HCT116 (cell line): Measurements from ENCODE around the gene TENM3. TPM values are rescaled to one million over a fixed set of nuclear protein-coding genes. Genes with fewer than 3 reads are reported as not detected.

ENCODE experiments used
- ATAC-seq: fragments of 200-7000 bp; cut with Tn5 transposase; 2 replicates; pipeline ENCODE4 v1.9.1; 2020; ENCODE audit warnings: mild to moderate bottlenecking, moderate library complexity
- BruUV-seq: library from RNA; stranded (reverse); fragments of 400-500 nt; replicated peaks from 2 replicates; lab custom pipeline; 2021; lab: Mats Ljungman, UMichigan
- CTCF ChIA-PET: fragments of 300-600 bp; sonication (Branson Sonifier 250); formaldehyde crosslinking; loops from one replicate; lab custom pipeline; 2021; ENCODE audit warnings: antibody characterized with exemption; lab: Charles Lee
- POLR2A ChIA-PET: fragments of 300-600, 350-600 bp; sonication (Branson Sonifier 250); formaldehyde crosslinking; loops from one replicate; lab custom pipeline; 2021; ENCODE audit warnings: antibody characterized with exemption; lab: Charles Lee
- RAD21 ChIA-PET, 2 experiments: fragments of 300-600 bp; sonication (Branson Sonifier 250); formaldehyde crosslinking; loops; one replicate each; lab custom pipeline; 2023; ENCODE audit warnings: low total read pairs in 2 of 2; ENCODE audit not compliant: uncharacterized antibody in 2 of 2, unreplicated experiment in 2 of 2, low non-redundant PET in 1 of 2; lab: Charles Lee
- DNase-seq: peaks from one replicate; pipeline ENCODE4 v3.0.0-alpha.2; 2010; ENCODE audit warnings: low read depth, low spot score
- H2AFZ ChIP-seq: fragments of 200-600 bp; shearing (Covaris generic), sonication (generic); 2 replicates; pipeline ENCODE4 v1.6.1; 2017; ENCODE audit warnings: low read depth, mixed run types, mixed read lengths, antibody characterized with exemption, low read length; ENCODE audit not compliant: poor library complexity, severe bottlenecking
- H3K27ac ChIP-seq: 2 replicates; pipeline ENCODE4 v1.5.1; 2012; ENCODE audit warnings: low read depth, low read length
- H3K27me3 ChIP-seq: fragments of 200-600 bp; sonication (generic); 2 replicates; pipeline ENCODE4 v1.6.1; 2016; ENCODE audit warnings: mixed run types, low read length, mixed read lengths; ENCODE audit not compliant: insufficient read depth
- H3K36me3 ChIP-seq, 2 experiments: fragments of 200-500 bp in 1 of 2; fragments of 200-600 bp in 1 of 2; sonication (Bioruptor generic) in 1 of 2; sonication (generic) in 1 of 2; 2 replicates each; pipeline versions ENCODE4 v1.5.1 to v1.6.1; 2014 to 2016; ENCODE audit warnings: low read length in 2 of 2, inconsistent platforms in 1 of 2, mixed read lengths in 1 of 2, mixed run types in 1 of 2; ENCODE audit not compliant: insufficient read depth in 2 of 2, control insufficient read depth in 1 of 2
- H3K4me1 ChIP-seq, 2 experiments: fragments of 200-600 bp in 1 of 2; sonication (generic) in 1 of 2; 2 replicates each; pipeline versions ENCODE4 v1.5.1 to v1.6.1; 2012 to 2017; ENCODE audit warnings: low read length in 2 of 2, inconsistent platforms in 1 of 2, mild to moderate bottlenecking in 1 of 2, mixed read lengths in 1 of 2, mixed run types in 1 of 2, moderate library complexity in 1 of 2; ENCODE audit not compliant: insufficient read depth in 2 of 2, control insufficient read depth in 1 of 2
- H3K4me2 ChIP-seq: fragments of 200-600 bp; sonication (generic); 2 replicates; pipeline ENCODE4 v1.6.1; 2017; ENCODE audit warnings: mixed run types, low read length, mixed read lengths
- H3K4me3 ChIP-seq, 2 experiments: fragments of 200-600 bp in 1 of 2; sonication (generic) in 1 of 2; replicated peaks in 1 of 2; 2 replicates each; pipeline ENCODE4 v1.5.1; 2011 to 2016; ENCODE audit warnings: low read length in 2 of 2, control low read depth in 1 of 2, low read depth in 1 of 2, mild to moderate bottlenecking in 1 of 2, mixed read lengths in 1 of 2, mixed run types in 1 of 2
- H3K79me2 ChIP-seq: fragments of 200-600 bp; sonication (generic); 2 replicates; pipeline ENCODE4 v1.6.1; 2017; ENCODE audit warnings: mild to moderate bottlenecking, mixed run types, low read length, moderate library complexity, mixed read lengths; ENCODE audit not compliant: insufficient read depth
- H3K9ac ChIP-seq: fragments of 200-600 bp; sonication (generic); 2 replicates; pipeline ENCODE4 v1.6.1; 2016; ENCODE audit warnings: low read length, mixed read lengths
- H3K9me2 ChIP-seq: fragments of 200-600 bp; sonication (generic), shearing (Covaris generic); 2 replicates; pipeline ENCODE4 v1.6.1; 2017; ENCODE audit warnings: mixed run types, mild to moderate bottlenecking, moderate library complexity; ENCODE audit not compliant: insufficient read depth
- H3K9me3 ChIP-seq, 2 experiments: fragments of 200-500 bp in 1 of 2; fragments of 200-600 bp in 1 of 2; sonication (Bioruptor generic) in 1 of 2; sonication (generic) in 1 of 2; 2 replicates each; pipeline ENCODE4 v1.6.1; 2014 to 2017; ENCODE audit warnings: low read length in 2 of 2, mixed read lengths in 2 of 2, inconsistent platforms in 1 of 2, low read depth in 1 of 2, mild to moderate bottlenecking in 1 of 2, mixed run types in 1 of 2, moderate library complexity in 1 of 2; ENCODE audit not compliant: control insufficient read depth in 1 of 2, insufficient read depth in 1 of 2
- H4K20me1 ChIP-seq: fragments of 200-600 bp; sonication (generic), shearing (Covaris generic); 2 replicates; pipeline ENCODE4 v1.6.1; 2017; ENCODE audit warnings: mixed run types, mild to moderate bottlenecking, moderate library complexity; ENCODE audit not compliant: insufficient read depth
- CEBPB ChIP-seq: IDR thresholded peaks from 2 replicates; pipeline ENCODE4 v1.6.1; 2012; ENCODE audit warnings: low read depth
- EZH2phosphoT487 ChIP-seq: fragments of 200-600 bp; IDR thresholded peaks from 2 replicates; pipeline ENCODE4 v1.6.1; 2018; ENCODE audit warnings: antibody characterized with exemption, borderline replicate concordance
- FOSL1 ChIP-seq: IDR thresholded peaks from 2 replicates; pipeline ENCODE4 v1.6.1; 2012; ENCODE audit warnings: low read depth
- POLR2AphosphoS5 ChIP-seq: IDR thresholded peaks from 2 replicates; pipeline ENCODE4 v1.6.1; 2011; ENCODE audit warnings: mild to moderate bottlenecking, low read depth, low read length, moderate library complexity
- SIN3A ChIP-seq: IDR thresholded peaks from 2 replicates; pipeline ENCODE4 v1.6.1; 2012; ENCODE audit warnings: low read depth
- SP1 ChIP-seq: IDR thresholded peaks from 2 replicates; pipeline ENCODE4 v1.6.1; 2012; ENCODE audit warnings: low read depth
- SRF ChIP-seq: IDR thresholded peaks from 2 replicates; pipeline ENCODE4 v1.6.1; 2012; ENCODE audit warnings: low read depth
- TCF7L2 ChIP-seq: IDR thresholded peaks from 2 replicates; pipeline ENCODE4 v1.7.0; 2011; ENCODE audit warnings: borderline replicate concordance, inconsistent platforms; ENCODE audit not compliant: insufficient read depth, insufficient read length; ENCODE audit errors: extremely low read depth
- YY1 ChIP-seq: IDR thresholded peaks from 2 replicates; pipeline ENCODE4 v1.6.1; 2011; ENCODE audit warnings: low read length, low read depth, moderate library complexity, mild to moderate bottlenecking; ENCODE audit not compliant: insufficient replicate concordance; ENCODE audit errors: extremely low read depth
- intact Hi-C: fragments of 100-400 bp; cut with micrococcal nuclease; formaldehyde crosslinking; loops from 2 replicates; pipeline ENCODE4 v1.10.0; 2022
- total RNA-seq: library from RNA; stranded (reverse); gene quantifications from one replicate; pipeline ENCODE4 v1.2.1, GENCODE V29; 2021; ENCODE audit not compliant: unreplicated experiment
- TF ChIP-seq, protein P1 (sequence below): IDR thresholded peaks from 2 replicates; pipeline ENCODE4 v1.6.1; 2012
- TF ChIP-seq, protein P2 (sequence below): IDR thresholded peaks from 2 replicates; pipeline ENCODE4 v1.6.1; 2011; ENCODE audit warnings: mild to moderate bottlenecking, low read length, moderate library complexity; ENCODE audit not compliant: insufficient replicate concordance; ENCODE audit errors: extremely low read depth

TENM3 gene
- total RNA-seq, 1 experiment from 2014 or later: 0.54 TPM

DNA sequence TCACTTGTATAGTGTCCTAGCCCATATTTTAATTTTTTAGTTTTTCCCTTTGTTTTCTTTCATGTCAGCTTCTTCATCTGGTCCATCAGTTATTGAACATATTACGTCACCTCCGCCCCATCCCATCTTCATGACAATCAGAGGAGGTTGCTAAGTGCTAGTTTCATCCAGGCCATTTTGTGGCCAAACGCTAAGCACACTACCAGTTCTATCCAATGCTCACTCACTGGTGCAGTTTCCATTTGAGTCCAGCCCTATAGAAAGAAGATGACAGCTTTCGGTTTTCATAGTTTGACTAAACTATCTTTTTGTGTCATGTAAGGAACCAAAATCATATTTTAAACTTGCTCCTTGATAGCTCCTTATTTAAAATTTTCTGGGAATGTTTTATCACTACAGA lies 304.2 kb downstream of the TENM3 start:
- TF ChIP-seq SP1: no peak
- TF ChIP-seq EZH2phosphoT487: no peak
- no peak for TF ChIP-seq SRF
- TF ChIP-seq FOSL1: no peak
- CTCF ChIA-PET: no interaction called here
- Histone ChIP-seq H3K9ac (no peak overlapping the region), H3K4me3 (no peak overlapping the region), H4K20me1 (no peaks in the 10 kb centered on the region), H3K4me2 (no peak overlapping the region), H3K9me3 (no peaks in the 10 kb centered on the region), H3K79me2 (no peaks in the 10 kb centered on the region), H3K27me3 (peaks cover 53% of the 10 kb centered on the region), H2AFZ (no peak overlapping the region), H3K9me2 (no peaks in the 10 kb centered on the region), H3K27ac (no peak overlapping the region), H3K36me3 (no peaks in the 10 kb centered on the region), H3K4me1 (no peaks in the 10 kb centered on the region)
- no TSS peak for BruUV-seq
- POLR2A ChIA-PET: no interaction called here
- RAD21 ChIA-PET: no interaction called here
- ATAC-seq (no peak), DNase-seq (no peak)
- intact Hi-C loops: no loop called here

DNA sequence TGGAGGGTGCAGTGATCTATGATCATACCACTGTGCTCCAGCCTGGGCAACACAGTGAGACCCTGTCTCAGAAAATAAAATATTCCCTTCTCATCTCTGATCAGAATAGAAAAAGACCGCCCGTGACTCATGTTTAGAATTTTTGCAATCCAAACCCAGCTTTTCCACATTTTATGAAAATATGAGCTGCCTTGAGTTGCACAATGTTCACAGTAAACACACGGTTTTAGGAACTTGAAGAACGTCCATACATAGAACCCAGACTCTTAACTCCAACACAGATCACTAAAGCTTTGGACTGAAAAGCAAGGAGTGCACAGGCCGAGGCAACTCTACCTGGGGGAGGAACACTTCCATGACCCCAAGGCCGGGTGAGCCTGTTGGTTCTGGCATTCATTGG lies 305.0 kb downstream of the TENM3 start:
- H3K27ac ChIP-seq: no peak overlapping the region
- no peak for ATAC-seq
- no peaks in the 10 kb centered on the region for H3K36me3 ChIP-seq
- H3K4me2 ChIP-seq: no peak overlapping the region
- ChIA-PET POLR2A (no interaction called here), RAD21 (no interaction called here), CTCF (no interaction called here)
- no peaks in the 10 kb centered on the region for H3K9me3 ChIP-seq
- H3K27me3 ChIP-seq: peaks cover 49% of the 10 kb centered on the region
- no peak for TF ChIP-seq FOSL1
- no peak for TF ChIP-seq YY1
- TF ChIP-seq CEBPB: no peak
- TF ChIP-seq TCF7L2: no peak
- TF ChIP-seq POLR2AphosphoS5: no peak
- TF ChIP-seq SIN3A: no peak
- no peak for TF ChIP-seq EZH2phosphoT487
- TF ChIP-seq, protein P1, sequence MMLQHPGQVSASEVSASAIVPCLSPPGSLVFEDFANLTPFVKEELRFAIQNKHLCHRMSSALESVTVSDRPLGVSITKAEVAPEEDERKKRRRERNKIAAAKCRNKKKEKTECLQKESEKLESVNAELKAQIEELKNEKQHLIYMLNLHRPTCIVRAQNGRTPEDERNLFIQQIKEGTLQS: no peak
- TF ChIP-seq, protein P2, sequence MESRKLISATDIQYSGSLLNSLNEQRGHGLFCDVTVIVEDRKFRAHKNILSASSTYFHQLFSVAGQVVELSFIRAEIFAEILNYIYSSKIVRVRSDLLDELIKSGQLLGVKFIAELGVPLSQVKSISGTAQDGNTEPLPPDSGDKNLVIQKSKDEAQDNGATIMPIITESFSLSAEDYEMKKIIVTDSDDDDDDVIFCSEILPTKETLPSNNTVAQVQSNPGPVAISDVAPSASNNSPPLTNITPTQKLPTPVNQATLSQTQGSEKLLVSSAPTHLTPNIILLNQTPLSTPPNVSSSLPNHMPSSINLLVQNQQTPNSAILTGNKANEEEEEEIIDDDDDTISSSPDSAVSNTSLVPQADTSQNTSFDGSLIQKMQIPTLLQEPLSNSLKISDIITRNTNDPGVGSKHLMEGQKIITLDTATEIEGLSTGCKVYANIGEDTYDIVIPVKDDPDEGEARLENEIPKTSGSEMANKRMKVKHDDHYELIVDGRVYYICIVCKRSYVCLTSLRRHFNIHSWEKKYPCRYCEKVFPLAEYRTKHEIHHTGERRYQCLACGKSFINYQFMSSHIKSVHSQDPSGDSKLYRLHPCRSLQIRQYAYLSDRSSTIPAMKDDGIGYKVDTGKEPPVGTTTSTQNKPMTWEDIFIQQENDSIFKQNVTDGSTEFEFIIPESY: no peak
- H3K4me1 ChIP-seq: no peaks in the 10 kb centered on the region
- no peak for DNase-seq
- H4K20me1 ChIP-seq: no peaks in the 10 kb centered on the region
- no peaks in the 10 kb centered on the region for H3K9me2 ChIP-seq
- no peak overlapping the region for H3K9ac ChIP-seq
- intact Hi-C loops: no loop called here
- no peak overlapping the region for H2AFZ ChIP-seq
- no peaks in the 10 kb centered on the region for H3K79me2 ChIP-seq
- no TSS peak for BruUV-seq
- no peak overlapping the region for H3K4me3 ChIP-seq
